GM19193 (cell line): ENCODE data around the gene OR10H1.

Experiments
- POLR2A ChIP-seq: IDR thresholded peaks from 4 replicates; pipeline ENCODE4 v1.6.1; 2011; ENCODE audit not compliant: insufficient read depth, insufficient read length; ENCODE audit errors: extremely low read depth

The OR10H1 gene

GRCh38 chr19:15828121-15828610, 12.7 kb upstream of the OR10H1 start:
- no peak for TF ChIP-seq POLR2A

GRCh38 chr19:15825753-15826152, 10.3 kb upstream of the OR10H1 start:
- no peak for TF ChIP-seq POLR2A

- no peak for TF ChIP-seq POLR2A
These were observed 5.2 kb upstream of the OR10H1 start for GRCh38 chr19:15820646-15821045.

- TF ChIP-seq POLR2A: no peak
These were observed 1.5 kb downstream of the OR10H1 start for GRCh38 chr19:15813916-15814315.

GRCh38 chr19:15812060-15812722, 3.3 kb downstream of the OR10H1 start:
- TF ChIP-seq POLR2A: no peak

- no peak for TF ChIP-seq POLR2A
These were observed 4.0 kb downstream of the OR10H1 start for GRCh38 chr19:15811476-15811875.

- TF ChIP-seq POLR2A: no peak
These were observed 5.1 kb downstream of the OR10H1 start for GRCh38 chr19:15810335-15810734.

- no peak for TF ChIP-seq POLR2A
These were observed 25.4 kb downstream of the OR10H1 start for GRCh38 chr19:15790096-15790495.

- TF ChIP-seq POLR2A: no peak
These were observed 26.7 kb downstream of the OR10H1 start for GRCh38 chr19:15788594-15789270.

GRCh38 chr19:15787611-15788155, 27.8 kb downstream of the OR10H1 start, which contains the start of gene OR10H5:
Gene OR10H5 (plus strand): TSS chr19:15787661. CDS start chr19:15794049, 6,388 bp downstream.
- TF ChIP-seq POLR2A: no peak

- no peak for TF ChIP-seq POLR2A
These were observed 33.3 kb downstream of the OR10H1 start for GRCh38 chr19:15782211-15782610.

- TF ChIP-seq POLR2A: no peak
These were observed 33.8 kb downstream of the OR10H1 start for GRCh38 chr19:15781661-15782060.

- no peak for TF ChIP-seq POLR2A
These were observed 34.6 kb downstream of the OR10H1 start for GRCh38 chr19:15780610-15781418.

GRCh38 chr19:15779756-15780476, 35.5 kb downstream of the OR10H1 start:
- no peak for TF ChIP-seq POLR2A
